GM12865 (cell line): ENCODE measurements around the gene ITSN1.
"Not testable (repeated sequence)": the region's sequence is repeated elsewhere in the genome, so short reads cannot be mapped to it uniquely, and the experiment has no call there.

Source experiments
- DNase-seq: peaks from one replicate; pipeline ENCODE4 v3.0.0; 2010; ENCODE audit warnings: low read depth
- H3K4me3 ChIP-seq: 2 replicates; pipeline ENCODE4 v1.5.1; 2011; ENCODE audit warnings: mild to moderate bottlenecking, low read depth, low read length, control low read depth
- TF ChIP-seq, protein P1 (sequence below): IDR thresholded peaks from 2 replicates; pipeline ENCODE4 v1.5.1; 2011; ENCODE audit warnings: low read length, control low read depth, low read depth, inconsistent platforms; ENCODE audit not compliant: insufficient read depth; ENCODE audit errors: missing control alignments

ITSN1 gene

DNA sequence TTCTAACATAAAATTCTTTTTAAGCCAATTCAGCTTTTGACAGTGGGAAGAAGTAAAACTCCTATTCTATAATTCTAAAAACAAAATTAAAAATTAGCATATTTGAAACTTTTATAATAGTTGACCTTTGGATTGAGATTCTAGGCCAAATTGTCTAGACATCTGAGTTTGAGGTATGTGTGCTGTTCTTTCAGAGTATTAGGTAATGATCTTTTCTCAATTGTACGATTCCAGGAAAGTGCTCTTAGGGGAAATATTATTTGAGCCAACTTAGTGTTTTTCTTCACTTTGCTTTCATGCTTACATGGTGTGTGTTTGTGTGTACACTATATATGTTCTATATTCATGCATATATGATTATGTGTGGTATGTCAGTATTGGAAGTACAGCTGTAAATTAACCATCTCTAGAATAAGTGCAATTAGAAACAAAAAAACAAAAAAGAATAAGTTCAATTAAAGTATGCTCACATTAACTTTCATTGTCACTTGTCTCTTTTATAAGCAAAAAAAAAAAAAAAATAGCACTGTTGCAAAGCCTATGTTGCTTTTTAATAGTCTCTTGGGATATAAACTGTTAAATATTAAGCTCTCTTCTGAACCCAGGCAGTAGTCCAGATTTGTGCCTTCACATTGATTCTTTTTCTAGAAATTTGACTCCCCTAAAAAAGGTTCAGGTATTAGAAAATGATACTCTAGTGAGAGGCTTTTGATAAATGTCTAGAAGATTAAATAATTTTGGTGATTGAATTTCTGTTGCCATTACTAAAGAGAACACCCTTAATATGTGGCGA is 141.1 kb downstream of the ITSN1 start:
- TF ChIP-seq, protein P1, sequence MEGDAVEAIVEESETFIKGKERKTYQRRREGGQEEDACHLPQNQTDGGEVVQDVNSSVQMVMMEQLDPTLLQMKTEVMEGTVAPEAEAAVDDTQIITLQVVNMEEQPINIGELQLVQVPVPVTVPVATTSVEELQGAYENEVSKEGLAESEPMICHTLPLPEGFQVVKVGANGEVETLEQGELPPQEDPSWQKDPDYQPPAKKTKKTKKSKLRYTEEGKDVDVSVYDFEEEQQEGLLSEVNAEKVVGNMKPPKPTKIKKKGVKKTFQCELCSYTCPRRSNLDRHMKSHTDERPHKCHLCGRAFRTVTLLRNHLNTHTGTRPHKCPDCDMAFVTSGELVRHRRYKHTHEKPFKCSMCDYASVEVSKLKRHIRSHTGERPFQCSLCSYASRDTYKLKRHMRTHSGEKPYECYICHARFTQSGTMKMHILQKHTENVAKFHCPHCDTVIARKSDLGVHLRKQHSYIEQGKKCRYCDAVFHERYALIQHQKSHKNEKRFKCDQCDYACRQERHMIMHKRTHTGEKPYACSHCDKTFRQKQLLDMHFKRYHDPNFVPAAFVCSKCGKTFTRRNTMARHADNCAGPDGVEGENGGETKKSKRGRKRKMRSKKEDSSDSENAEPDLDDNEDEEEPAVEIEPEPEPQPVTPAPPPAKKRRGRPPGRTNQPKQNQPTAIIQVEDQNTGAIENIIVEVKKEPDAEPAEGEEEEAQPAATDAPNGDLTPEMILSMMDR = no peak
- DNase-seq = no peak
- no peak overlapping the region for H3K4me3 ChIP-seq

DNA sequence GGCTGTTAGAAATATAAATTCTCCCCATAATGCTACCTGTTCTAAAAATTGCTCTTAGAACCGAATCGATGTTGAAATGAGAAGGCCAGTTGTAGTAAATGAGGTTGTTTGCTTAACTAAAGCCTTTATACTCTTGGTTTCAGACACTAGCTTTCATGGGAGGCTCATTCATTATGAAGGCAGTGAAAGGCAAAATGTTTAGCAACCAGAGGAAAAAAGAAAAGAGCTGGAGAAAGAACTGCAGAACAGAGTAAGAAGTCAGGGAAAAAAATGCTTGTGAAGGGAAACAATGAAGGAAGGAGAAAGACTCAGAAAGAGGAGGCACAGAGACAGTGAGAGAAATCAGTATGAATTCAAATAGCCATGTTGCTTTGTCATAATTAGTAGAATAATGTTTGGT is 145.1 kb downstream of the ITSN1 start:
- TF ChIP-seq, protein P1 = no peak
- no peak overlapping the region for H3K4me3 ChIP-seq
- no peak for DNase-seq

- DNase-seq, H3K4me3 ChIP-seq: not testable (repeated sequence)
Observed at GRCh38 chr21:33788438-33788837, 146.1 kb downstream of the ITSN1 start.

- H3K4me3 ChIP-seq = no peak overlapping the region
- DNase-seq = no peak
- TF ChIP-seq, protein P1 = no peak
Observed at GRCh38 chr21:33789697-33790096, 147.4 kb downstream of the ITSN1 start.

- TF ChIP-seq, protein P1 = no peak
- H3K4me3 ChIP-seq = no peak overlapping the region
- DNase-seq = no peak
Observed at GRCh38 chr21:33791073-33791472, 148.8 kb downstream of the ITSN1 start.

DNA sequence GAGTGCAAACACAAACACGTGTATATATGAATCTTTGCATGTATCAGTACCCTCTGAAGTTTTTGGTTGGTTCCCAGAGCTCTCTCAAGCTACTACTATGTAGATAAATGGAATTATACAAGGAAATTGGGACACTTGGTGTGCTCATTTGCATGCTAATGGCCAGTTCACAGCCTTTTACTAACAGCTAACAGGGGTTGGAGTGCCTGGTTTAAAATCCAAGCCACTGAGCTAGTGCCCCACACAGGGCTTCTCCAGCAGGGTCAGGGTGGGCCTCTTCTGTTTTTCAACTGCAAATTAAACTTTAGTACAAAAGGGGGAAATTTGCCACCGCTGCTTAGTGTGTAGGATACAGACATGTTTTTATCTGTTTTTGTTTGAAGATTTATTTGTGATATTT is 152.3 kb downstream of the ITSN1 start:
- H3K4me3 ChIP-seq = no peak overlapping the region
- TF ChIP-seq, protein P1 = no peak

GRCh38 chr21:33797565-33797964 is 155.3 kb downstream of the ITSN1 start:
- no peak overlapping the region for H3K4me3 ChIP-seq
- TF ChIP-seq, protein P1 = no peak

More for the DNA sequence above, 152.3 kb downstream of the ITSN1 start:
- DNase-seq = no peak

More at GRCh38 chr21:33797565-33797964, 155.3 kb downstream of the ITSN1 start:
- no peak for DNase-seq
